Neural progenitor cell (in vitro differentiated cells): ENCODE data around the gene BTBD9. TPM values are rescaled to one million over a fixed set of nuclear protein-coding genes. Genes with fewer than 3 reads are reported as not detected.

Experiments
- DNase-seq: peaks from one replicate; pipeline ENCODE4 v3.0.0-alpha.2; 2016; ENCODE audit warnings: low spot score
- H2AFZ ChIP-seq: fragments of 200-600 bp; sonication (generic); replicated peaks from 2 replicates; pipeline ENCODE4 v1.6.1; 2016; ENCODE audit warnings: antibody characterized with exemption
- H3F3A ChIP-seq: fragments of 200-600 bp; sonication (generic); 2 replicates; pipeline ENCODE4 v1.6.1; 2016; ENCODE audit warnings: antibody characterized with exemption, low read depth
- H3K27ac ChIP-seq: fragments of 200-600 bp; sonication (generic); 2 replicates; pipeline ENCODE4 v1.5.1; 2016; ENCODE audit warnings: mild to moderate bottlenecking
- H3K27me3 ChIP-seq: fragments of 200-600 bp; sonication (generic); 2 replicates; pipeline ENCODE4 v1.6.1; 2016; ENCODE audit warnings: mild to moderate bottlenecking, moderate library complexity
- H3K36me3 ChIP-seq: fragments of 200-600 bp; sonication (generic); 2 replicates; pipeline ENCODE4 v1.5.1; 2016
- H3K4me1 ChIP-seq: fragments of 200-600 bp; sonication (generic); 2 replicates; pipeline ENCODE4 v1.6.1; 2016; ENCODE audit warnings: mixed run types
- H3K4me2 ChIP-seq: fragments of 200-600 bp; sonication (generic); 2 replicates; pipeline ENCODE4 v1.6.1; 2016
- H3K4me3 ChIP-seq: fragments of 200-600 bp; sonication (generic); 2 replicates; pipeline ENCODE4 v1.5.1; 2016
- H3K79me2 ChIP-seq: fragments of 200-600 bp; sonication (generic); 2 replicates; pipeline ENCODE4 v1.6.1; 2016; ENCODE audit warnings: low read depth
- H3K9ac ChIP-seq: fragments of 200-600 bp; sonication (generic); 2 replicates; pipeline ENCODE4 v1.6.1; 2016
- H3K9me3 ChIP-seq: fragments of 200-600 bp; sonication (generic); 2 replicates; pipeline ENCODE4 v1.5.1; 2016; ENCODE audit warnings: low read depth
- H4K20me1 ChIP-seq: fragments of 200-600 bp; sonication (generic); 2 replicates; pipeline ENCODE4 v1.6.1; 2016; ENCODE audit warnings: low read depth
- H3K27ac Mint-ChIP-seq: 3 replicates; pipeline ENCODE4 v1.8.0; 2021; ENCODE audit warnings: mixed read lengths
- H3K27me3 Mint-ChIP-seq: 2 replicates; pipeline ENCODE4 v1.8.0; 2022; ENCODE audit warnings: low read depth, mild to moderate bottlenecking, inconsistent platforms, moderate library complexity, mixed read lengths; ENCODE audit not compliant: insufficient read depth
- H3K36me3 Mint-ChIP-seq: 3 replicates; pipeline ENCODE4 v1.8.0; 2021; ENCODE audit warnings: mixed read lengths
- H3K4me1 Mint-ChIP-seq: 3 replicates; pipeline ENCODE4 v1.8.0; 2021; ENCODE audit warnings: mixed read lengths
- H3K4me3 Mint-ChIP-seq: 3 replicates; pipeline ENCODE4 v1.8.0; 2021; ENCODE audit warnings: mild to moderate bottlenecking, moderate library complexity, mixed read lengths
- H3K9me3 Mint-ChIP-seq: 3 replicates; pipeline ENCODE4 v1.8.0; 2020; ENCODE audit warnings: mixed read lengths
- CTCF ChIP-seq: fragments of 200-600 bp; sonication (generic); IDR thresholded peaks from 2 replicates; pipeline ENCODE4 v1.5.1; 2017; ENCODE audit warnings: antibody characterized with exemption, mild to moderate bottlenecking
- EZH2 ChIP-seq: fragments of 200-600 bp; sonication (generic); IDR thresholded peaks from 2 replicates; pipeline ENCODE4 v1.6.1; 2017; ENCODE audit warnings: antibody characterized with exemption, mild to moderate bottlenecking, moderate library complexity
- EZH2phosphoT487 ChIP-seq: fragments of 200-600 bp; sonication (generic); IDR thresholded peaks from 2 replicates; pipeline ENCODE4 v1.6.1; 2017; ENCODE audit warnings: antibody characterized with exemption
- total RNA-seq: library from RNA; depleted of rRNA; stranded (reverse); fragments of >200 nt; gene quantifications from 2 replicates; pipeline ENCODE4 v1.2.3, GENCODE V29; 2015; ENCODE audit warnings: low replicate concordance

BTBD9 gene
- total RNA-seq, 1 donor from 2014 or later, result 16.9 TPM

- Histone ChIP-seq H4K20me1 (no peaks in the 10 kb centered on the region), H3K27me3 (no peaks in the 10 kb centered on the region), H3K27ac (no peak overlapping the region), H3K4me3 (no peak overlapping the region), H3K36me3 (no peaks in the 10 kb centered on the region), H3K79me2 (no peaks in the 10 kb centered on the region), H3K4me1 (no peaks in the 10 kb centered on the region), H3K9ac (no peak overlapping the region), H3K9me3 (no peaks in the 10 kb centered on the region), H3F3A (no peaks in the 10 kb centered on the region), H2AFZ (no peak overlapping the region), H3K4me2 (no peak overlapping the region)
- Mint-ChIP-seq H3K4me1 (no peaks in the 10 kb centered on the region), H3K27ac (no peak overlapping the region), H3K4me3 (no peak overlapping the region), H3K36me3 (no peaks in the 10 kb centered on the region), H3K9me3 (no peaks in the 10 kb centered on the region), H3K27me3 (peaks cover 2% of the 10 kb centered on the region)
- TF ChIP-seq CTCF (no peak), EZH2phosphoT487 (no peak), EZH2 (no peak)
- no peak for DNase-seq
Observed at GRCh38 chr6:38417521-38417920, 222.2 kb downstream of the BTBD9 start.

GRCh38 chr6:38415231-38416005, 224.3 kb downstream of the BTBD9 start:
- H3K36me3 ChIP-seq, result no peaks in the 10 kb centered on the region
- Mint-ChIP-seq H3K27ac (no peak overlapping the region), H3K27me3 (peaks cover 2% of the 10 kb centered on the region), H3K4me3 (no peak overlapping the region), H3K4me1 (no peaks in the 10 kb centered on the region), H3K36me3 (no peaks in the 10 kb centered on the region), H3K9me3 (no peaks in the 10 kb centered on the region)
- no peaks in the 10 kb centered on the region for H3K9me3 ChIP-seq
- H3K4me1 ChIP-seq, result no peaks in the 10 kb centered on the region
- H4K20me1 ChIP-seq, result no peaks in the 10 kb centered on the region
- no peaks in the 10 kb centered on the region for H3F3A ChIP-seq
- H3K9ac ChIP-seq, result no peak overlapping the region
- no peak overlapping the region for H3K4me3 ChIP-seq
- no peak overlapping the region for H3K4me2 ChIP-seq
- H3K79me2 ChIP-seq, result no peaks in the 10 kb centered on the region
- no peak overlapping the region for H3K27ac ChIP-seq
- no peak overlapping the region for H2AFZ ChIP-seq
- no peak for DNase-seq
- H3K27me3 ChIP-seq, result no peaks in the 10 kb centered on the region
- TF ChIP-seq EZH2phosphoT487, result no peak
- no peak for TF ChIP-seq CTCF
- no peak for TF ChIP-seq EZH2

GRCh38 chr6:38413102-38413800, 226.5 kb downstream of the BTBD9 start:
- no peak for DNase-seq
- Mint-ChIP-seq H3K4me3 (no peak overlapping the region), H3K27ac (no peak overlapping the region), H3K27me3 (peaks cover 2% of the 10 kb centered on the region), H3K9me3 (no peaks in the 10 kb centered on the region), H3K4me1 (no peaks in the 10 kb centered on the region), H3K36me3 (no peaks in the 10 kb centered on the region)
- no peaks in the 10 kb centered on the region for H3F3A ChIP-seq
- no peak overlapping the region for H3K27ac ChIP-seq
- H3K27me3 ChIP-seq, result no peaks in the 10 kb centered on the region
- H3K4me1 ChIP-seq, result no peaks in the 10 kb centered on the region
- no peak overlapping the region for H3K4me2 ChIP-seq
- H3K9ac ChIP-seq, result no peak overlapping the region
- H3K4me3 ChIP-seq, result no peak overlapping the region
- H3K79me2 ChIP-seq, result no peaks in the 10 kb centered on the region
- H2AFZ ChIP-seq, result no peak overlapping the region
- TF ChIP-seq EZH2 (no peak), EZH2phosphoT487 (no peak), CTCF (no peak)
- H3K9me3 ChIP-seq, result no peaks in the 10 kb centered on the region
- no peaks in the 10 kb centered on the region for H4K20me1 ChIP-seq
- H3K36me3 ChIP-seq, result no peaks in the 10 kb centered on the region
